Right atrium auricular region (tissue), 2 donors: Measurements from ENCODE around the gene KLHL25. TPM values are rescaled to one million over a fixed set of nuclear protein-coding genes. Genes with fewer than 3 reads are reported as not detected.

Source experiments
- DNase-seq: peaks from one replicate; pipeline ENCODE4 v3.0.0-alpha.2; 2019; ENCODE audit warnings: low spot score
- H3K27ac ChIP-seq, 2 donors: fragments of 200-600 bp; sonication (generic); 1 replicate in 1 of 2; 2 replicates in 1 of 2; pipeline ENCODE4 v1.5.1; 2016 to 2019
- H3K27me3 ChIP-seq, 2 donors: fragments of 200-600 bp; sonication (generic); one replicate each; pipeline versions ENCODE4 v1.5.1 to v1.6.0; 2017 to 2019
- H3K36me3 ChIP-seq: fragments of 200-600 bp; sonication (generic); one replicate; pipeline ENCODE4 v1.5.1; 2016
- H3K4me1 ChIP-seq, 2 donors: fragments of 200-600 bp; sonication (generic); one replicate each; pipeline versions ENCODE4 v1.5.1 to v1.6.0; 2017 to 2019
- H3K4me3 ChIP-seq, 2 donors: fragments of 200-600 bp; sonication (generic); 1 replicate in 1 of 2; 2 replicates in 1 of 2; pipeline ENCODE4 v1.5.1; 2017 to 2019; ENCODE audit warnings: mild to moderate bottlenecking in 1 of 2, moderate library complexity in 1 of 2
- H3K9me3 ChIP-seq, 2 donors: fragments of 200-600 bp; sonication (generic); one replicate each; pipeline ENCODE4 v1.5.1; 2019
- CTCF ChIP-seq, 2 donors: fragments of 200-600 bp; sonication (generic); IDR thresholded peaks; one replicate each; pipeline ENCODE4 v1.5.1; 2019; ENCODE audit warnings: antibody characterized with exemption in 2 of 2
- total RNA-seq, 2 donors: library from RNA; depleted of rRNA; stranded (reverse); fragments of >200 nt; gene quantifications; one replicate each; pipeline ENCODE4 v1.1.0, GENCODE V29; 2016

Gene KLHL25
- total RNA-seq, 2 donors from 2014 or later = 4.1 TPM

- Histone ChIP-seq H3K9me3 (no peaks in the 10 kb centered on the region), H3K27ac (no peak overlapping the region), H3K4me3 (no peak overlapping the region), H3K36me3 (no peaks in the 10 kb centered on the region), H3K4me1 (no peaks in the 10 kb centered on the region), H3K27me3 (no peaks in the 10 kb centered on the region)
- DNase-seq = no peak
- no peak for TF ChIP-seq CTCF (IDR thresholded peaks at IDR 0.05)
Measured at GRCh38 chr15:85819938-85820337, 25.2 kb upstream of the KLHL25 start.

GRCh38 chr15:85813234-85813633, 18.5 kb upstream of the KLHL25 start:
- no peak for DNase-seq
- no peak for TF ChIP-seq CTCF (IDR thresholded peaks at IDR 0.05)
- Histone ChIP-seq H3K9me3 (no peaks in the 10 kb centered on the region), H3K27me3 (no peaks in the 10 kb centered on the region), H3K27ac (no peak overlapping the region), H3K36me3 (no peaks in the 10 kb centered on the region), H3K4me1 (no peaks in the 10 kb centered on the region), H3K4me3 (no peak overlapping the region)

DNA sequence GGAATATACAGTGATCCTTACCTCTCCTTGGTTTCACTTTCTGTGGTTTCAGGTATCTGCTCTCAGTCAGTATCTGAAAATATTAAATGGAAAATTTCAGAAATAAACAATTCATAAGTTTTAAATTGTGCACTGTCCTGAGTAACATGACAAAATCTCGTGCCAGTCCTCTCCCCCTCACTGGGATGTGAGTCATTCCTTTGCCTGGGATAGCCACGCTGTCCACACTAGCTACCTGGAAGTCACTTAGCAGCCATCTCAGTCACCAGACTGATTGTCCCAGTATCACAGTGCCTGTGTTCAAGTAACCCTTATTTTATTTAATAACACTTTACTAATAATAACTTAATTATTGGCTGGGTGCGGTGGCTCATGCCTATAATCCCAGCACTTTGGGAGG, 15.3 kb upstream of the KLHL25 start:
- no peaks in the 10 kb centered on the region for H3K27me3 ChIP-seq
- H3K36me3 ChIP-seq = no peaks in the 10 kb centered on the region
- H3K9me3 ChIP-seq = no peaks in the 10 kb centered on the region
- H3K4me3 ChIP-seq = no peak overlapping the region
- DNase-seq = no peak
- H3K4me1 ChIP-seq = no peaks in the 10 kb centered on the region
- H3K27ac ChIP-seq = no peak overlapping the region
- TF ChIP-seq CTCF (IDR thresholded peaks at IDR 0.05) = no peak

- Histone ChIP-seq H3K4me1 (peaks cover 0 to 4% of the 10 kb centered on the region in 2 donors), H3K27ac (no peak overlapping the region), H3K27me3 (no peaks in the 10 kb centered on the region), H3K9me3 (no peaks in the 10 kb centered on the region), H3K36me3 (no peaks in the 10 kb centered on the region), H3K4me3 (no peak overlapping the region)
- no peak for TF ChIP-seq CTCF (IDR thresholded peaks at IDR 0.05)
- no peak for DNase-seq
Measured at GRCh38 chr15:85805420-85805819, 10.7 kb upstream of the KLHL25 start.

- DNase-seq = no peak
Measured at GRCh38 chr15:85804481-85805170, 9.9 kb upstream of the KLHL25 start.

More at GRCh38 chr15:85804481-85805170, 9.9 kb upstream of the KLHL25 start:
- H3K27ac ChIP-seq = peak overlapping the region in 1 of 2 donors; percentile 8
- H3K27me3 ChIP-seq = no peaks in the 10 kb centered on the region
- TF ChIP-seq CTCF (IDR thresholded peaks at IDR 0.05) = no peak
- peaks cover 0 to 4% of the 10 kb centered on the region in 2 donors for H3K4me1 ChIP-seq
- H3K36me3 ChIP-seq = no peaks in the 10 kb centered on the region
- H3K4me3 ChIP-seq = no peak overlapping the region
- H3K9me3 ChIP-seq = no peaks in the 10 kb centered on the region
